Suprapubic skin (tissue), 4 donors: ENCODE results near the gene SUCLG1.

Experiments used
- EP300 ChIP-seq: sonication (generic); formaldehyde crosslinking; IDR thresholded peaks from one replicate; pipeline ENCODE4 v1.6.1; 2017; ENCODE audit warnings: antibody characterized with exemption
- POLR2A ChIP-seq, 2 donors: fragments of 450-650 bp; IDR thresholded peaks; one replicate each; pipeline ENCODE4 v1.6.1; 2017; ENCODE audit warnings: antibody characterized with exemption in 2 of 2, mild to moderate bottlenecking in 2 of 2, moderate library complexity in 2 of 2
- POLR2AphosphoS5 ChIP-seq, 3 donors: sonication (generic); formaldehyde crosslinking; IDR thresholded peaks; one replicate each; pipeline ENCODE4 v1.6.1; 2017; ENCODE audit warnings: antibody characterized with exemption in 3 of 3
- TF ChIP-seq, protein P1 (sequence below), 2 donors: fragments of 200-600 bp in 1 of 2; fragments of 450-650 bp in 1 of 2; sonication (generic) in 1 of 2; IDR thresholded peaks; one replicate each; pipeline ENCODE4 v1.5.1; 2016 to 2019; ENCODE audit warnings: antibody characterized with exemption in 2 of 2, mild to moderate bottlenecking in 1 of 2, moderate library complexity in 1 of 2

GRCh38 chr2:84421791-84422190, 37.3 kb downstream of the SUCLG1 start:
- TF ChIP-seq, protein P1, sequence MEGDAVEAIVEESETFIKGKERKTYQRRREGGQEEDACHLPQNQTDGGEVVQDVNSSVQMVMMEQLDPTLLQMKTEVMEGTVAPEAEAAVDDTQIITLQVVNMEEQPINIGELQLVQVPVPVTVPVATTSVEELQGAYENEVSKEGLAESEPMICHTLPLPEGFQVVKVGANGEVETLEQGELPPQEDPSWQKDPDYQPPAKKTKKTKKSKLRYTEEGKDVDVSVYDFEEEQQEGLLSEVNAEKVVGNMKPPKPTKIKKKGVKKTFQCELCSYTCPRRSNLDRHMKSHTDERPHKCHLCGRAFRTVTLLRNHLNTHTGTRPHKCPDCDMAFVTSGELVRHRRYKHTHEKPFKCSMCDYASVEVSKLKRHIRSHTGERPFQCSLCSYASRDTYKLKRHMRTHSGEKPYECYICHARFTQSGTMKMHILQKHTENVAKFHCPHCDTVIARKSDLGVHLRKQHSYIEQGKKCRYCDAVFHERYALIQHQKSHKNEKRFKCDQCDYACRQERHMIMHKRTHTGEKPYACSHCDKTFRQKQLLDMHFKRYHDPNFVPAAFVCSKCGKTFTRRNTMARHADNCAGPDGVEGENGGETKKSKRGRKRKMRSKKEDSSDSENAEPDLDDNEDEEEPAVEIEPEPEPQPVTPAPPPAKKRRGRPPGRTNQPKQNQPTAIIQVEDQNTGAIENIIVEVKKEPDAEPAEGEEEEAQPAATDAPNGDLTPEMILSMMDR (IDR thresholded peaks at IDR 0.05): no peak
- no peak for TF ChIP-seq POLR2AphosphoS5 (IDR thresholded peaks at IDR 0.05)
- TF ChIP-seq POLR2A (IDR thresholded peaks at IDR 0.05): no peak
- TF ChIP-seq EP300: no peak
